ENCODE results near the gene THBS1. TPM values are rescaled to one million over a fixed set of nuclear protein-coding genes. Genes with fewer than 3 reads are reported as not detected.

Gene THBS1
- total RNA-seq, 2 donors from 2014 or later, result 162 to 390 TPM

DNA sequence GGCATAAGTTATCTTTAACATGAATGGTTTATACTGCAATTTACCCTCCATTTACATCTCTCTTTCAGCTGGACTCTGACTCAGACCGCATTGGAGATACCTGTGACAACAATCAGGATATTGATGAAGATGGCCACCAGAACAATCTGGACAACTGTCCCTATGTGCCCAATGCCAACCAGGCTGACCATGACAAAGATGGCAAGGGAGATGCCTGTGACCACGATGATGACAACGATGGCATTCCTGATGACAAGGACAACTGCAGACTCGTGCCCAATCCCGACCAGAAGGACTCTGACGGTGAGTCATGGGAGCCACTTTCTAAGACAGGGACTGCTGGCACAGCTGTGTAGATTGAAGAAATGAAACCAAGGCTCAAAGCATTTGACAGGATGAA is 11.6 kb downstream of the THBS1 start:
- intact Hi-C loops (cut with DNase I), result loop anchor here (5.0 kb wide), 1 partner anchor 165 kb away; no protein-coding TSS in a partner anchor
- H3K36me3 ChIP-seq, result peaks cover 4% of the 10 kb centered on the region

GRCh38 chr15:39593071-39593655 is 12.3 kb downstream of the THBS1 start:
- H3K9me3 ChIP-seq, result no peaks in the 10 kb centered on the region
- H3K4me3 ChIP-seq, result no peak overlapping the region
- H3K36me3 ChIP-seq, result peaks cover 4% of the 10 kb centered on the region
- DNase-seq, result no peak
- intact Hi-C loops (cut with DNase I), result loop anchor here (5.0 kb wide), 1 partner anchor 164 kb away; no protein-coding TSS in a partner anchor
- TF ChIP-seq CTCF (IDR thresholded peaks at IDR 0.05), result no peak
- no peak overlapping the region for H3K9ac ChIP-seq (ENCODE audit: low read depth in 2 of 2, low read length in 2 of 2)
- H3K27ac ChIP-seq, result peak overlapping the region; percentile 10
- no peaks in the 10 kb centered on the region for H3K27me3 ChIP-seq
- H3K4me1 ChIP-seq, result peaks cover 8% of the 10 kb centered on the region

More for the DNA sequence above, 11.6 kb downstream of the THBS1 start:
- no peak for TF ChIP-seq CTCF (IDR thresholded peaks at IDR 0.05)
- no peak for DNase-seq
- no peaks in the 10 kb centered on the region for H3K27me3 ChIP-seq
- H3K9me3 ChIP-seq, result no peaks in the 10 kb centered on the region
- H3K4me1 ChIP-seq, result peaks cover 8% of the 10 kb centered on the region
- no peak overlapping the region for H3K27ac ChIP-seq
- no peak overlapping the region for H3K4me3 ChIP-seq
- no peak overlapping the region for H3K9ac ChIP-seq (ENCODE audit: low read depth in 2 of 2, low read length in 2 of 2)

DNA sequence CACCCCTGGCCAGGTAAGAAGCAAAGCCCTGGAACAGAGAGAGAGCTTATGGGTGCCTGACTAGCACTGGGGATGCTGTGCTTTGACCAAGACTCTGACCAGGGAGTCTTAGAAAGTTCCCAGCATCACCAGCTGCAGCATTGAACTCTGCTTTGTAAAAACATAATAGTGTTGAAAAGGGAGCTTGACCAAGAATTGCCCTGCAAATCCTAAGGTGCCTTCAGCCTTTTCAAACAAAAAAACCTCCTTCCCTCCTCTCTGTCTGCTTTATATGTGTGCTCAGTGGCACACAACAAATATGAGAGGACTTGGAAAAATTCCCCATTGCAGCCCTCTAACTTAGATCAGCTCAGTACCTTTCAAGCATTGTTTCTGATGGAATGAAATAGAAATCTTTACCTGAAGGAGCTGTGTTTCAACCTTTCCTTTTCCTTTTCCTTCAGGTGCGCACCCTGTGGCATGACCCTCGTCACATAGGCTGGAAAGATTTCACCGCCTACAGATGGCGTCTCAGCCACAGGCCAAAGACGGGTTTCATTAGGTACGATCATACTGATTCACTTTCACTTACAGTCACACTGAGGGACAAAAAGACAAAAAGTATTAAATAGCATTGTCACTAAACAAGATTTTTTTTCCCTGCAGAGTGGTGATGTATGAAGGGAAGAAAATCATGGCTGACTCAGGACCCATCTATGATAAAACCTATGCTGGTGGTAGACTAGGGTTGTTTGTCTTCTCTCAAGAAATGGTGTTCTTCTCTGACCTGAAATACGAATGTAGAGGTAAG is 13.0 kb downstream of the THBS1 start:
- Histone ChIP-seq H3K27me3 (no peaks in the 10 kb centered on the region), H3K4me3 (no peak overlapping the region), H3K9ac (ENCODE audit: low read depth in 2 of 2, low read length in 2 of 2) (peak overlapping the region in 1 of 2 donors; percentile 44), H3K4me1 (peaks cover 8% of the 10 kb centered on the region), H3K27ac (peak overlapping the region; percentile 10), H3K9me3 (no peaks in the 10 kb centered on the region), H3K36me3 (peaks cover 4% of the 10 kb centered on the region)
- DNase-seq, result peak; percentile 68
- intact Hi-C loops (cut with DNase I), result loop anchor here (5.0 kb wide), 1 partner anchor 163 kb away; no protein-coding TSS in a partner anchor
- TF ChIP-seq CTCF (IDR thresholded peaks at IDR 0.05), result peak; percentile 25

- no peak overlapping the region for H3K4me3 ChIP-seq
- no peaks in the 10 kb centered on the region for H3K9me3 ChIP-seq
- no peaks in the 10 kb centered on the region for H3K27me3 ChIP-seq
- peaks cover 8% of the 10 kb centered on the region for H3K4me1 ChIP-seq
- H3K36me3 ChIP-seq, result peaks cover 4% of the 10 kb centered on the region
- TF ChIP-seq CTCF (IDR thresholded peaks at IDR 0.05), result no peak
- peak overlapping the region in 1 of 2 donors; percentile 44 for H3K9ac ChIP-seq (ENCODE audit: low read depth in 2 of 2, low read length in 2 of 2)
- no peak for DNase-seq
- intact Hi-C loops (cut with DNase I), result loop anchor here (5.0 kb wide), 1 partner anchor 163 kb away; no protein-coding TSS in a partner anchor
- H3K27ac ChIP-seq, result peak overlapping the region; percentile 10
Observed at GRCh38 chr15:39594446-39595337, 13.8 kb downstream of the THBS1 start.

Measured in colonic mucosa (tissue), 4 donors.